ENCODE measurements around the gene PPFIA4. TPM values are rescaled to one million over a fixed set of nuclear protein-coding genes. Genes with fewer than 3 reads are reported as not detected.
A peak's percentile ranks its signal among the peaks of the same experiment; 100 is the strongest.

Gene PPFIA4
- total and polyA plus RNA-seq, 9 of the 15 experiments (the other 6 are each of a cell fraction or from before 2014, with no cell fraction given) = 0.07 to 12.0 (median 0.70) TPM

DNA sequence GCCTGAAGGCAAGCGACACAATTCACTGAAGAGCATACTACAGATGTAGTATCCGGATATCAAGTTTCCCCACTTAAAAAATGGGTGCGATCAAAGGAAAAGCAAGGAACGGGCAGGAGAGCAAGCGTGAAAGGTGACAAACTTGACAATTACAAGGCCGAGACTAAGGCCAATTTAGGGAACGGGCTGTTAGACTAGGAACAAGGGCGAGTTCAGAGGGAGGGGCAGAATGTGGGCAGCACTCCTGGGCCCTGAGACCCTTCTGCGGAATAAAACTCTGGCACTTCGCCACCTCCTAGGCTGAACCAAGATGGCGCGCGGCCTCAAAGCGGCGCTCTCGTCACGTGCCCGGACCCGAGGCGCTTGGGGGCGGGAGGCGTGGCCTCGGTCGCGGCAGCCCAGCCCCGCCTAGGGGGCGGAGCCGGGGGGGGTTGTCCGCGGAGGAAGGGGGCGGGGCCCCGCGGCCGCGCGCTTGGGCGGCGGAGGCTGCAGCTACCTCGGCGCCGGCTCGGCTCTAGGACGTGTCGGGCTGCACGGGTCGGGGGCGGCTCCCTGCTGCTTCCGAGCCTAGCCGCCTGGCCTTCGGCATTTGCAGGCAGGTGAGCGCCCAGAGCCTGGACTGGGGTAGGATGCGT is at the start of gene PPFIA4 (continued):
- TF ChIP-seq, protein P1, sequence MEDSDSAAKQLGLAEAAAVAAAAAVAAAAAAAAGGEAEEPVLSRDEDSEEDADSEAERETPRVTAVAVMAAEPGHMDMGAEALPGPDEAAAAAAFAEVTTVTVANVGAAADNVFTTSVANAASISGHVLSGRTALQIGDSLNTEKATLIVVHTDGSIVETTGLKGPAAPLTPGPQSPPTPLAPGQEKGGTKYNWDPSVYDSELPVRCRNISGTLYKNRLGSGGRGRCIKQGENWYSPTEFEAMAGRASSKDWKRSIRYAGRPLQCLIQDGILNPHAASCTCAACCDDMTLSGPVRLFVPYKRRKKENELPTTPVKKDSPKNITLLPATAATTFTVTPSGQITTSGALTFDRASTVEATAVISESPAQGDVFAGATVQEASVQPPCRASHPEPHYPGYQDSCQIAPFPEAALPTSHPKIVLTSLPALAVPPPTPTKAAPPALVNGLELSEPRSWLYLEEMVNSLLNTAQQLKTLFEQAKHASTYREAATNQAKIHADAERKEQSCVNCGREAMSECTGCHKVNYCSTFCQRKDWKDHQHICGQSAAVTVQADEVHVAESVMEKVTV (CRISPR knock-in tag; IDR thresholded peaks at IDR 0.05) = no peak
- TF ChIP-seq, protein P2, sequence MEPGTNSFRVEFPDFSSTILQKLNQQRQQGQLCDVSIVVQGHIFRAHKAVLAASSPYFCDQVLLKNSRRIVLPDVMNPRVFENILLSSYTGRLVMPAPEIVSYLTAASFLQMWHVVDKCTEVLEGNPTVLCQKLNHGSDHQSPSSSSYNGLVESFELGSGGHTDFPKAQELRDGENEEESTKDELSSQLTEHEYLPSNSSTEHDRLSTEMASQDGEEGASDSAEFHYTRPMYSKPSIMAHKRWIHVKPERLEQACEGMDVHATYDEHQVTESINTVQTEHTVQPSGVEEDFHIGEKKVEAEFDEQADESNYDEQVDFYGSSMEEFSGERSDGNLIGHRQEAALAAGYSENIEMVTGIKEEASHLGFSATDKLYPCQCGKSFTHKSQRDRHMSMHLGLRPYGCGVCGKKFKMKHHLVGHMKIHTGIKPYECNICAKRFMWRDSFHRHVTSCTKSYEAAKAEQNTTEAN (CRISPR knock-in tag; IDR thresholded peaks at IDR 0.05) = no peak
- peak; percentile 82 for TF ChIP-seq ZNF431 (CRISPR knock-in tag; IDR thresholded peaks at IDR 0.05)
- TF ChIP-seq, protein P3, sequence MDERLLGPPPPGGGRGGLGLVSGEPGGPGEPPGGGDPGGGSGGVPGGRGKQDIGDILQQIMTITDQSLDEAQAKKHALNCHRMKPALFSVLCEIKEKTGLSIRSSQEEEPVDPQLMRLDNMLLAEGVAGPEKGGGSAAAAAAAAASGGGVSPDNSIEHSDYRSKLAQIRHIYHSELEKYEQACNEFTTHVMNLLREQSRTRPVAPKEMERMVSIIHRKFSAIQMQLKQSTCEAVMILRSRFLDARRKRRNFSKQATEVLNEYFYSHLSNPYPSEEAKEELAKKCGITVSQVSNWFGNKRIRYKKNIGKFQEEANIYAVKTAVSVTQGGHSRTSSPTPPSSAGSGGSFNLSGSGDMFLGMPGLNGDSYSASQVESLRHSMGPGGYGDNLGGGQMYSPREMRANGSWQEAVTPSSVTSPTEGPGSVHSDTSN (CRISPR knock-in tag; IDR thresholded peaks at IDR 0.05; ENCODE audit: low read depth) = no peak
- TF ChIP-seq, protein P3 (tag; conservative IDR thresholded peaks at IDR 0.05; ENCODE audit: low read depth) = no peak
- no peak for TF ChIP-seq ZNF24 (IDR thresholded peaks at IDR 0.05)
- 0 out of 2 replicates have a peak, but pooled peaks have one; percentile 35 for TF ChIP-seq KAT8 (IDR thresholded peaks at IDR 0.05; ENCODE audit: low read depth)
- TF ChIP-seq ZNF140 (CRISPR knock-in tag; IDR thresholded peaks at IDR 0.05) = no peak
- peak; percentile 88 for TF ChIP-seq ZNF41 (CRISPR knock-in tag; conservative IDR thresholded peaks at IDR 0.05)
- TF ChIP-seq, protein P4, sequence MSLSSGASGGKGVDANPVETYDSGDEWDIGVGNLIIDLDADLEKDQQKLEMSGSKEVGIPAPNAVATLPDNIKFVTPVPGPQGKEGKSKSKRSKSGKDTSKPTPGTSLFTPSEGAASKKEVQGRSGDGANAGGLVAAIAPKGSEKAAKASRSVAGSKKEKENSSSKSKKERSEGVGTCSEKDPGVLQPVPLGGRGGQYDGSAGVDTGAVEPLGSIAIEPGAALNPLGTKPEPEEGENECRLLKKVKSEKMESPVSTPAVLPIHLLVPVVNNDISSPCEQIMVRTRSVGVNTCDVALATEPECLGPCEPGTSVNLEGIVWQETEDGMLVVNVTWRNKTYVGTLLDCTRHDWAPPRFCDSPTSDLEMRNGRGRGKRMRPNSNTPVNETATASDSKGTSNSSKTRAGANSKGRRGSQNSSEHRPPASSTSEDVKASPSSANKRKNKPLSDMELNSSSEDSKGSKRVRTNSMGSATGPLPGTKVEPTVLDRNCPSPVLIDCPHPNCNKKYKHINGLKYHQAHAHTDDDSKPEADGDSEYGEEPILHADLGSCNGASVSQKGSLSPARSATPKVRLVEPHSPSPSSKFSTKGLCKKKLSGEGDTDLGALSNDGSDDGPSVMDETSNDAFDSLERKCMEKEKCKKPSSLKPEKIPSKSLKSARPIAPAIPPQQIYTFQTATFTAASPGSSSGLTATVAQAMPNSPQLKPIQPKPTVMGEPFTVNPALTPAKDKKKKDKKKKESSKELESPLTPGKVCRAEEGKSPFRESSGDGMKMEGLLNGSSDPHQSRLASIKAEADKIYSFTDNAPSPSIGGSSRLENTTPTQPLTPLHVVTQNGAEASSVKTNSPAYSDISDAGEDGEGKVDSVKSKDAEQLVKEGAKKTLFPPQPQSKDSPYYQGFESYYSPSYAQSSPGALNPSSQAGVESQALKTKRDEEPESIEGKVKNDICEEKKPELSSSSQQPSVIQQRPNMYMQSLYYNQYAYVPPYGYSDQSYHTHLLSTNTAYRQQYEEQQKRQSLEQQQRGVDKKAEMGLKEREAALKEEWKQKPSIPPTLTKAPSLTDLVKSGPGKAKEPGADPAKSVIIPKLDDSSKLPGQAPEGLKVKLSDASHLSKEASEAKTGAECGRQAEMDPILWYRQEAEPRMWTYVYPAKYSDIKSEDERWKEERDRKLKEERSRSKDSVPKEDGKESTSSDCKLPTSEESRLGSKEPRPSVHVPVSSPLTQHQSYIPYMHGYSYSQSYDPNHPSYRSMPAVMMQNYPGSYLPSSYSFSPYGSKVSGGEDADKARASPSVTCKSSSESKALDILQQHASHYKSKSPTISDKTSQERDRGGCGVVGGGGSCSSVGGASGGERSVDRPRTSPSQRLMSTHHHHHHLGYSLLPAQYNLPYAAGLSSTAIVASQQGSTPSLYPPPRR (CRISPR knock-in tag; IDR thresholded peaks at IDR 0.05; ENCODE audit: borderline replicate concordance) = 0 out of 2 replicates have a peak, but pooled peaks have one; percentile 22
- peak; percentile 66; the same call in 1 of the 2 replicates for TF ChIP-seq ZNF444 (CRISPR knock-in tag; IDR thresholded peaks at IDR 0.05)
- TF ChIP-seq SP2 (IDR thresholded peaks at IDR 0.05; ENCODE audit: extremely low read depth, low read depth, low read length, poor library complexity, severe bottlenecking) = no peak
- no peak for TF ChIP-seq MCM5 (IDR thresholded peaks at IDR 0.05; ENCODE audit: low read depth)
